HG03039 (cell line): ENCODE results near the gene CCDC85C.

Source experiments
- ATAC-seq: cut with Tn5 transposase; IDR thresholded peaks from one replicate; pipeline ENCODE4 v1.9.1; 2021; ENCODE audit warnings: mild to moderate bottlenecking, moderate library complexity; ENCODE audit not compliant: unreplicated experiment

Gene CCDC85C

GRCh38 chr14:99542566-99542965 lies 61.4 kb downstream of the CCDC85C start:
- no peak for ATAC-seq

- ATAC-seq: no peak
Observed at GRCh38 chr14:99541677-99542470, 62.1 kb downstream of the CCDC85C start.

GRCh38 chr14:99541211-99541610 lies 62.8 kb downstream of the CCDC85C start:
- ATAC-seq: no peak

GRCh38 chr14:99540196-99541032 lies 63.6 kb downstream of the CCDC85C start:
- no peak for ATAC-seq

GRCh38 chr14:99539491-99539890 lies 64.5 kb downstream of the CCDC85C start:
- ATAC-seq: no peak

- no peak for ATAC-seq
Observed at GRCh38 chr14:99538733-99539132, 65.3 kb downstream of the CCDC85C start.

GRCh38 chr14:99538275-99538674 lies 65.7 kb downstream of the CCDC85C start:
- ATAC-seq: no peak

- ATAC-seq: no peak
Observed at GRCh38 chr14:99537399-99537798, 66.6 kb downstream of the CCDC85C start.

GRCh38 chr14:99535908-99536778 lies 67.9 kb downstream of the CCDC85C start:
- no peak for ATAC-seq

- ATAC-seq: no peak
Observed at GRCh38 chr14:99535448-99535847, 68.6 kb downstream of the CCDC85C start.

- no peak for ATAC-seq
Observed at GRCh38 chr14:99534863-99535262, 69.1 kb downstream of the CCDC85C start.

- ATAC-seq: no peak
Observed at GRCh38 chr14:99534333-99534732, 69.7 kb downstream of the CCDC85C start.

- ATAC-seq: no peak
Observed at GRCh38 chr14:99532310-99532709, 71.7 kb downstream of the CCDC85C start.

- ATAC-seq: no peak
Observed at GRCh38 chr14:99531251-99532096, 72.5 kb downstream of the CCDC85C start.

GRCh38 chr14:99530407-99531155 lies 73.4 kb downstream of the CCDC85C start:
- no peak for ATAC-seq

- no peak for ATAC-seq
Observed at GRCh38 chr14:99529899-99530298, 74.1 kb downstream of the CCDC85C start.

GRCh38 chr14:99527427-99528076 lies 76.5 kb downstream of the CCDC85C start:
- no peak for ATAC-seq

GRCh38 chr14:99527026-99527425 lies 77.0 kb downstream of the CCDC85C start:
- no peak for ATAC-seq

- ATAC-seq: no peak
Observed at GRCh38 chr14:99525699-99526080, 78.3 kb downstream of the CCDC85C start.
